Measurements from ENCODE around the gene SPATA3.

DNA sequence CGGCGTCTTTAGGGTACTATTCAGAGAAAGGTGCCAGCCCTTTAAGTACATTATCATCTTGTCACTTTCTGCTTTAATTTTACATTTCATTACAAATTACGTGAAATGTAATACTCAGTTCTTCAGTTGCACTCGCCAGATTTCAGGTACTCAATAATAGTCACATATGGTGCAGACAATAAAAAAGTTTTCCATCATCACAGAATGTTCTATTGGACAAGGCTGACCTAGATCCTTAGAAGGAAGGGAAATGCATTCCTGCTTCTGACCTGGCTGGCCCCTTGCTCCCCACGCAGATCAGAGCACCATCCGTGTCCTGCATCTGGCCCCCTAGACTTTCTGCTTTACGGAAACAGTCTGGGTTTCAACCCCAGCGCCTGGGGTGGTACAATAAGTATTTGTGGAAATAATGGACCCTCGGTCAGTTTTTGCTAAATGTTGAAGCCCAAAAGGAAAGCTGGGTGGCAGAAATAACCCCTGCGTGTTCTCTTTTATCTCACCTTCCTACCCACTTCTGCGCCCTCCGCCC lies 40.7 kb downstream of the SPATA3 start:
- no peak for TF ChIP-seq EZH2 (IDR thresholded peaks at IDR 0.05; ENCODE audit: low read depth, unreplicated experiment)
- TF ChIP-seq, protein P1, sequence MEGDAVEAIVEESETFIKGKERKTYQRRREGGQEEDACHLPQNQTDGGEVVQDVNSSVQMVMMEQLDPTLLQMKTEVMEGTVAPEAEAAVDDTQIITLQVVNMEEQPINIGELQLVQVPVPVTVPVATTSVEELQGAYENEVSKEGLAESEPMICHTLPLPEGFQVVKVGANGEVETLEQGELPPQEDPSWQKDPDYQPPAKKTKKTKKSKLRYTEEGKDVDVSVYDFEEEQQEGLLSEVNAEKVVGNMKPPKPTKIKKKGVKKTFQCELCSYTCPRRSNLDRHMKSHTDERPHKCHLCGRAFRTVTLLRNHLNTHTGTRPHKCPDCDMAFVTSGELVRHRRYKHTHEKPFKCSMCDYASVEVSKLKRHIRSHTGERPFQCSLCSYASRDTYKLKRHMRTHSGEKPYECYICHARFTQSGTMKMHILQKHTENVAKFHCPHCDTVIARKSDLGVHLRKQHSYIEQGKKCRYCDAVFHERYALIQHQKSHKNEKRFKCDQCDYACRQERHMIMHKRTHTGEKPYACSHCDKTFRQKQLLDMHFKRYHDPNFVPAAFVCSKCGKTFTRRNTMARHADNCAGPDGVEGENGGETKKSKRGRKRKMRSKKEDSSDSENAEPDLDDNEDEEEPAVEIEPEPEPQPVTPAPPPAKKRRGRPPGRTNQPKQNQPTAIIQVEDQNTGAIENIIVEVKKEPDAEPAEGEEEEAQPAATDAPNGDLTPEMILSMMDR (conservative IDR thresholded peaks at IDR 0.05; ENCODE audit: low read depth in 2 of 2): no peak
- TF ChIP-seq POLR2AphosphoS5 (IDR thresholded peaks at IDR 0.05; ENCODE audit: low read depth): no peak
